KMS-11 (cell line): Measurements from ENCODE around the gene MCTP1.

Experiments used
- H2AFZ ChIP-seq: fragments of 200-600 bp; sonication (generic); 2 replicates; pipeline ENCODE4 v1.6.1; 2016; ENCODE audit warnings: antibody characterized with exemption, mixed run types, low read depth
- H3K27ac ChIP-seq: fragments of 200-600 bp; sonication (generic); 2 replicates; pipeline ENCODE4 v1.6.1; 2016; ENCODE audit warnings: mild to moderate bottlenecking, mixed run types
- H3K27me3 ChIP-seq: fragments of 200-600 bp; sonication (generic); 2 replicates; pipeline ENCODE4 v1.6.1; 2017; ENCODE audit warnings: mild to moderate bottlenecking, low read depth, mixed run types, moderate library complexity; ENCODE audit not compliant: insufficient read depth
- H3K36me3 ChIP-seq: fragments of 200-600 bp; sonication (generic); 2 replicates; pipeline ENCODE4 v1.6.1; 2017; ENCODE audit warnings: mild to moderate bottlenecking, mixed run types; ENCODE audit not compliant: insufficient read depth
- H3K4me1 ChIP-seq: fragments of 200-600 bp; sonication (generic); 2 replicates; pipeline ENCODE4 v1.6.1; 2016; ENCODE audit warnings: mild to moderate bottlenecking, low read depth, mixed run types; ENCODE audit not compliant: poor library complexity, severe bottlenecking
- H3K4me2 ChIP-seq: fragments of 200-600 bp; sonication (generic); 2 replicates; pipeline ENCODE4 v1.7.0; 2016; ENCODE audit warnings: mild to moderate bottlenecking, mixed run types
- H3K4me3 ChIP-seq: fragments of 200-600 bp; sonication (generic); IDR thresholded peaks from 2 replicates; pipeline ENCODE4 v1.6.1; 2017; ENCODE audit warnings: low read depth, low read length, mixed read lengths; ENCODE audit not compliant: insufficient read depth
- H3K79me2 ChIP-seq: fragments of 200-600 bp; sonication (generic); 2 replicates; pipeline ENCODE4 v1.6.1; 2016; ENCODE audit warnings: low read depth, mixed run types; ENCODE audit not compliant: insufficient read depth
- H3K9ac ChIP-seq: fragments of 200-600 bp; sonication (generic); 2 replicates; pipeline ENCODE4 v1.6.1; 2016; ENCODE audit warnings: mild to moderate bottlenecking, mixed run types
- H4K20me1 ChIP-seq: fragments of 200-600 bp; sonication (generic); 2 replicates; pipeline ENCODE4 v1.6.1; 2016; ENCODE audit warnings: mild to moderate bottlenecking, mixed run types; ENCODE audit not compliant: insufficient read depth
- CTCF ChIP-seq: fragments of 200-600 bp; sonication (generic); conservative IDR thresholded peaks from 2 replicates; pipeline ENCODE4 v1.6.1; 2017; ENCODE audit warnings: low read depth, mild to moderate bottlenecking, antibody characterized with exemption, low read length, moderate library complexity, mixed read lengths

The MCTP1 gene

GRCh38 chr5:94692581-94692980 lies 592.3 kb downstream of the MCTP1 start:
- Histone ChIP-seq H3K4me3 (no peak overlapping the region), H3K79me2 (no peaks in the 10 kb centered on the region), H3K4me2 (no peak overlapping the region), H3K9ac (no peak overlapping the region), H3K27ac (no peak overlapping the region), H2AFZ (no peak overlapping the region), H3K4me1 (no peaks in the 10 kb centered on the region), H3K36me3 (no peaks in the 10 kb centered on the region), H3K27me3 (no peaks in the 10 kb centered on the region), H4K20me1 (no peaks in the 10 kb centered on the region)
- TF ChIP-seq CTCF: no peak

- no peak overlapping the region for H2AFZ ChIP-seq
- H3K4me1 ChIP-seq: no peaks in the 10 kb centered on the region
- H3K4me3 ChIP-seq: no peak overlapping the region
- TF ChIP-seq CTCF: no peak
- no peak overlapping the region for H3K9ac ChIP-seq
- H3K27ac ChIP-seq: no peak overlapping the region
- no peaks in the 10 kb centered on the region for H3K27me3 ChIP-seq
- no peaks in the 10 kb centered on the region for H3K36me3 ChIP-seq
- no peaks in the 10 kb centered on the region for H4K20me1 ChIP-seq
- no peak overlapping the region for H3K4me2 ChIP-seq
- H3K79me2 ChIP-seq: no peaks in the 10 kb centered on the region
Observed at GRCh38 chr5:94691949-94692348, 592.9 kb downstream of the MCTP1 start.

GRCh38 chr5:94691291-94691690 lies 593.6 kb downstream of the MCTP1 start:
- Histone ChIP-seq H3K79me2 (no peaks in the 10 kb centered on the region), H2AFZ (no peak overlapping the region), H3K9ac (no peak overlapping the region), H4K20me1 (no peaks in the 10 kb centered on the region), H3K27me3 (no peaks in the 10 kb centered on the region), H3K4me3 (no peak overlapping the region), H3K27ac (no peak overlapping the region), H3K4me1 (no peaks in the 10 kb centered on the region), H3K36me3 (no peaks in the 10 kb centered on the region), H3K4me2 (no peak overlapping the region)
- no peak for TF ChIP-seq CTCF

GRCh38 chr5:94690778-94691177 lies 594.1 kb downstream of the MCTP1 start:
- no peaks in the 10 kb centered on the region for H3K4me1 ChIP-seq
- no peaks in the 10 kb centered on the region for H4K20me1 ChIP-seq
- H3K4me2 ChIP-seq: no peak overlapping the region
- H2AFZ ChIP-seq: no peak overlapping the region
- H3K9ac ChIP-seq: no peak overlapping the region
- no peaks in the 10 kb centered on the region for H3K27me3 ChIP-seq
- no peak overlapping the region for H3K27ac ChIP-seq
- H3K79me2 ChIP-seq: no peaks in the 10 kb centered on the region
- H3K36me3 ChIP-seq: no peaks in the 10 kb centered on the region
- no peak overlapping the region for H3K4me3 ChIP-seq
- no peak for TF ChIP-seq CTCF

GRCh38 chr5:94689908-94690307 lies 595.0 kb downstream of the MCTP1 start:
- Histone ChIP-seq H4K20me1 (no peaks in the 10 kb centered on the region), H3K27ac (no peak overlapping the region), H2AFZ (no peak overlapping the region), H3K4me3 (no peak overlapping the region), H3K9ac (no peak overlapping the region), H3K27me3 (no peaks in the 10 kb centered on the region), H3K36me3 (no peaks in the 10 kb centered on the region), H3K4me2 (no peak overlapping the region), H3K79me2 (no peaks in the 10 kb centered on the region), H3K4me1 (no peaks in the 10 kb centered on the region)
- no peak for TF ChIP-seq CTCF
